C4-2B (cell line): ENCODE data around the gene EDN2.
A peak's percentile ranks its signal among the peaks of the same experiment; 100 is the strongest.

Experiments
- ZFX ChIP-seq: fragments of 450-650 bp; IDR thresholded peaks from 2 replicates; pipeline ENCODE4 v1.6.1; 2017
- TF ChIP-seq, protein P1 (sequence below): fragments of 450-650 bp; conservative IDR thresholded peaks from 2 replicates; pipeline ENCODE4 v1.5.1; 2017; ENCODE audit warnings: mild to moderate bottlenecking

DNA sequence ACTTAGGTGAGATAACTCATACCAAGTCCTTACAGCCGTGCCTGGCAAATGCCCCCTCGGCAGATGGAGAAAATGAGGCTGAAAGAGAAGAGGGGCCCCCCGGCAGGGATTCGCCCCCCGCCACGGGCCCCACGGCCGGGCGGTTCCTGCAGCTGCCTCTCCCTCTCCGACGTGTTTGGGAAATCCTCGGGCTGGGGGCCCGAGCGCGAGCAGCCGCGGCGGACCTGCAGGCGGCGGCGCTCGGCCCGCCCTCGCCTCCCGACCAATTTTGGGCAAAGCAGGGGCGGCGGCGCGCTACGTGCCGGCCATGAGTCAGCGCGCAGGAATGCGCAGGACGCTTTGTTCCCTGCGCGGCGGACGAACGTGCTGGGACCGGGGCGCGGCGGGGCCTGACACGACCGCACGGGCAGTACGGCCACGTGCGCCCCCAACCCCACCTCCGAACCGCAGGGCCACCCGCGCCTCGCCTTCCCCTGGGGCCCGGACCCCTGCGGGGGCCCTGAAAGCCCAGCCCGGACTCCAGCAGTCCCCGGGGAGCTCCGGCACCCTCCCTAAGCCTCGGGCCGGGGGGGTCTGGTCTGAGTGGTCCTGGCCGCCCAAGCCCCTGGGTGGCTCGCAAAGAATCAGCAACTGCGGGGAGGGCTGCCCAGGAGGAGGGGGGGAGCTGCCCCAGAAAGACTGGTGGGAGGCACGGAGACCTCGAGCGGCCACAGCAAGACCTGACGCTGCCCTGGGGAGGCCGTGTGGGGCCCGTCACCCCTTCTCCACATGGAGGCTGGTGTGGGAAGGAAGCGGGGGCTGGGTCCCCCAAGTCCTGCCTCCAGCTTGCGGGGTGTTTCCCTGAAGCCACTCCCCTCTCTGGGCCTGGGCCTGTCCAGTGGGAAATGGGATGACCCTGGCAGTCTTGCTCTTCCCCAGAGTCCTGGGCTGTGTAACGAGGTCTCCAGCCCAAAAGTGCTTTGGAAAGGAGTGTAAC, 11.9 kb upstream of the EDN2 start:
- TF ChIP-seq, protein P1, sequence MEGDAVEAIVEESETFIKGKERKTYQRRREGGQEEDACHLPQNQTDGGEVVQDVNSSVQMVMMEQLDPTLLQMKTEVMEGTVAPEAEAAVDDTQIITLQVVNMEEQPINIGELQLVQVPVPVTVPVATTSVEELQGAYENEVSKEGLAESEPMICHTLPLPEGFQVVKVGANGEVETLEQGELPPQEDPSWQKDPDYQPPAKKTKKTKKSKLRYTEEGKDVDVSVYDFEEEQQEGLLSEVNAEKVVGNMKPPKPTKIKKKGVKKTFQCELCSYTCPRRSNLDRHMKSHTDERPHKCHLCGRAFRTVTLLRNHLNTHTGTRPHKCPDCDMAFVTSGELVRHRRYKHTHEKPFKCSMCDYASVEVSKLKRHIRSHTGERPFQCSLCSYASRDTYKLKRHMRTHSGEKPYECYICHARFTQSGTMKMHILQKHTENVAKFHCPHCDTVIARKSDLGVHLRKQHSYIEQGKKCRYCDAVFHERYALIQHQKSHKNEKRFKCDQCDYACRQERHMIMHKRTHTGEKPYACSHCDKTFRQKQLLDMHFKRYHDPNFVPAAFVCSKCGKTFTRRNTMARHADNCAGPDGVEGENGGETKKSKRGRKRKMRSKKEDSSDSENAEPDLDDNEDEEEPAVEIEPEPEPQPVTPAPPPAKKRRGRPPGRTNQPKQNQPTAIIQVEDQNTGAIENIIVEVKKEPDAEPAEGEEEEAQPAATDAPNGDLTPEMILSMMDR, result no peak; the same call in 1 of the 2 replicates
- peak; percentile 33; the same call in 1 of the 2 replicates for TF ChIP-seq ZFX
